Measurements from ENCODE around the gene WIF1.

WIF1 gene

GRCh38 chr12:65082406-65082805 is 38.7 kb downstream of the WIF1 start:
- H3K36me3 ChIP-seq (ENCODE audit: control insufficient read depth, insufficient read depth, low read length) = no peaks in the 10 kb centered on the region
- H3K9ac ChIP-seq = no peak overlapping the region
- no peaks in the 10 kb centered on the region for H3K9me3 ChIP-seq (ENCODE audit: control insufficient read depth, low read length)
- H3K4me1 ChIP-seq = no peaks in the 10 kb centered on the region
- no peak overlapping the region for H2AFZ ChIP-seq
- H3K27me3 ChIP-seq (ENCODE audit: control insufficient read depth, insufficient read depth, low read length) = no peaks in the 10 kb centered on the region
- no peak overlapping the region for H3K27ac ChIP-seq
- no peaks in the 10 kb centered on the region for H3K79me2 ChIP-seq
- no peak overlapping the region for H3K4me3 ChIP-seq (ENCODE audit: low read depth, low read length)
- TF ChIP-seq CTCF (IDR thresholded peaks at IDR 0.05) = no peak
- no peak overlapping the region for H3K4me2 ChIP-seq (ENCODE audit: low read length)

GRCh38 chr12:65081496-65081895 is 39.6 kb downstream of the WIF1 start:
- Histone ChIP-seq H3K4me2 (ENCODE audit: low read length) (no peak overlapping the region), H3K79me2 (no peaks in the 10 kb centered on the region), H3K4me1 (no peaks in the 10 kb centered on the region), H3K27ac (no peak overlapping the region), H3K4me3 (ENCODE audit: low read depth, low read length) (no peak overlapping the region), H3K9me3 (ENCODE audit: control insufficient read depth, low read length) (no peaks in the 10 kb centered on the region), H2AFZ (no peak overlapping the region), H3K36me3 (ENCODE audit: control insufficient read depth, insufficient read depth, low read length) (no peaks in the 10 kb centered on the region), H3K9ac (no peak overlapping the region), H3K27me3 (ENCODE audit: control insufficient read depth, insufficient read depth, low read length) (no peaks in the 10 kb centered on the region)
- no peak for TF ChIP-seq CTCF (IDR thresholded peaks at IDR 0.05)

- Histone ChIP-seq H3K4me1 (no peaks in the 10 kb centered on the region), H3K4me2 (ENCODE audit: low read length) (no peak overlapping the region), H3K27ac (no peak overlapping the region), H3K9me3 (ENCODE audit: control insufficient read depth, low read length) (no peaks in the 10 kb centered on the region), H3K9ac (no peak overlapping the region), H3K79me2 (no peaks in the 10 kb centered on the region), H3K4me3 (ENCODE audit: low read depth, low read length) (no peak overlapping the region), H3K36me3 (ENCODE audit: control insufficient read depth, insufficient read depth, low read length) (no peaks in the 10 kb centered on the region), H3K27me3 (ENCODE audit: control insufficient read depth, insufficient read depth, low read length) (no peaks in the 10 kb centered on the region), H2AFZ (no peak overlapping the region)
- no peak for TF ChIP-seq CTCF (IDR thresholded peaks at IDR 0.05)
These were observed 46.2 kb downstream of the WIF1 start for GRCh38 chr12:65074932-65075331.

- Histone ChIP-seq H3K9ac (no peak overlapping the region), H3K79me2 (no peaks in the 10 kb centered on the region), H2AFZ (no peak overlapping the region), H3K27me3 (ENCODE audit: control insufficient read depth, insufficient read depth, low read length) (no peaks in the 10 kb centered on the region), H3K27ac (no peak overlapping the region), H3K4me1 (no peaks in the 10 kb centered on the region), H3K36me3 (ENCODE audit: control insufficient read depth, insufficient read depth, low read length) (no peaks in the 10 kb centered on the region), H3K4me2 (ENCODE audit: low read length) (no peak overlapping the region), H3K9me3 (ENCODE audit: control insufficient read depth, low read length) (no peaks in the 10 kb centered on the region), H3K4me3 (ENCODE audit: low read depth, low read length) (no peak overlapping the region)
- TF ChIP-seq CTCF (IDR thresholded peaks at IDR 0.05) = no peak
These were observed 51.8 kb downstream of the WIF1 start for GRCh38 chr12:65069336-65069735.

- Histone ChIP-seq H3K9me3 (ENCODE audit: control insufficient read depth, low read length) (no peaks in the 10 kb centered on the region), H3K27ac (no peak overlapping the region), H3K27me3 (ENCODE audit: control insufficient read depth, insufficient read depth, low read length) (no peaks in the 10 kb centered on the region), H3K4me2 (ENCODE audit: low read length) (no peak overlapping the region), H3K4me3 (ENCODE audit: low read depth, low read length) (no peak overlapping the region), H3K9ac (no peak overlapping the region), H3K79me2 (no peaks in the 10 kb centered on the region), H3K36me3 (ENCODE audit: control insufficient read depth, insufficient read depth, low read length) (no peaks in the 10 kb centered on the region), H3K4me1 (no peaks in the 10 kb centered on the region), H2AFZ (no peak overlapping the region)
- no peak for TF ChIP-seq CTCF (IDR thresholded peaks at IDR 0.05)
These were observed 53.7 kb downstream of the WIF1 start for GRCh38 chr12:65067383-65067782.
